ENCODE data around the gene MLLT6.
"Not testable (repeated sequence)": the region's sequence is repeated elsewhere in the genome, so short reads cannot be mapped to it uniquely, and the experiment has no call there.

Gene MLLT6

GRCh38 chr17:38719289-38719942, 14.3 kb downstream of the MLLT6 start:
- DNase-seq: no peak
- in situ Hi-C loops (cut with HindIII; ENCODE audit: low pct_ligation_motif_present, low pct_unique_long_range_greater_than_20kb, low sequenced_read_pairs): no loop called here

GRCh38 chr17:38719943-38720641, 15.0 kb downstream of the MLLT6 start:
- in situ Hi-C loops (cut with HindIII; ENCODE audit: low pct_ligation_motif_present, low pct_unique_long_range_greater_than_20kb, low sequenced_read_pairs): no loop called here
- no peak for DNase-seq

GRCh38 chr17:38720941-38721340, 15.9 kb downstream of the MLLT6 start:
- DNase-seq: no peak
- in situ Hi-C loops (cut with HindIII; ENCODE audit: low pct_ligation_motif_present, low pct_unique_long_range_greater_than_20kb, low sequenced_read_pairs): no loop called here

DNA sequence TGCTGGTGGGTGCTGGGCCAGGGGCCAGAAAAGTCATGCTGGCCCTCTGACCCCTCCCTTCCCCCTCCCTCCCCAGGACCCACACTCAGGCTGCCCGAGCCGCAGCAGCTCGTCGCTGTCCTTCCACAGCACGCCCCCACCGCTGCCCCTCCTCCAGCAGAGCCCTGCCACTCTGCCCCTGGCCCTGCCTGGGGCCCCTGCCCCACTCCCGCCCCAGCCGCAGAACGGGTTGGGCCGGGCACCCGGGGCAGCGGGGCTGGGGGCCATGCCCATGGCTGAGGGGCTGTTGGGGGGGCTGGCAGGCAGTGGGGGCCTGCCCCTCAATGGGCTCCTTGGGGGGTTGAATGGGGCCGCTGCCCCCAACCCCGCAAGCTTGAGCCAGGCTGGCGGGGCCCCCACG, 16.7 kb downstream of the MLLT6 start:
- in situ Hi-C loops (cut with HindIII; ENCODE audit: low pct_ligation_motif_present, low pct_unique_long_range_greater_than_20kb, low sequenced_read_pairs): no loop called here
- DNase-seq: no peak

- no peak for DNase-seq
- in situ Hi-C loops (cut with HindIII; ENCODE audit: low pct_ligation_motif_present, low pct_unique_long_range_greater_than_20kb, low sequenced_read_pairs): no loop called here
Observed at GRCh38 chr17:38724337-38724988, 19.4 kb downstream of the MLLT6 start.

- in situ Hi-C loops (cut with HindIII; ENCODE audit: low pct_ligation_motif_present, low pct_unique_long_range_greater_than_20kb, low sequenced_read_pairs): no loop called here
- no peak for DNase-seq
Observed at GRCh38 chr17:38725066-38725465, 20.0 kb downstream of the MLLT6 start.

- DNase-seq; in situ Hi-C loops (cut with HindIII; ENCODE audit: low pct_ligation_motif_present, low pct_unique_long_range_greater_than_20kb, low sequenced_read_pairs): not testable (repeated sequence)
Observed at GRCh38 chr17:38726145-38726544, 21.1 kb downstream of the MLLT6 start.

- no peak for DNase-seq
- in situ Hi-C loops (cut with HindIII; ENCODE audit: low pct_ligation_motif_present, low pct_unique_long_range_greater_than_20kb, low sequenced_read_pairs): no loop called here
Observed at GRCh38 chr17:38727736-38728135, 22.7 kb downstream of the MLLT6 start.

GRCh38 chr17:38728290-38728831, 23.3 kb downstream of the MLLT6 start:
- DNase-seq: no peak
- in situ Hi-C loops (cut with HindIII; ENCODE audit: low pct_ligation_motif_present, low pct_unique_long_range_greater_than_20kb, low sequenced_read_pairs): no loop called here

DNA sequence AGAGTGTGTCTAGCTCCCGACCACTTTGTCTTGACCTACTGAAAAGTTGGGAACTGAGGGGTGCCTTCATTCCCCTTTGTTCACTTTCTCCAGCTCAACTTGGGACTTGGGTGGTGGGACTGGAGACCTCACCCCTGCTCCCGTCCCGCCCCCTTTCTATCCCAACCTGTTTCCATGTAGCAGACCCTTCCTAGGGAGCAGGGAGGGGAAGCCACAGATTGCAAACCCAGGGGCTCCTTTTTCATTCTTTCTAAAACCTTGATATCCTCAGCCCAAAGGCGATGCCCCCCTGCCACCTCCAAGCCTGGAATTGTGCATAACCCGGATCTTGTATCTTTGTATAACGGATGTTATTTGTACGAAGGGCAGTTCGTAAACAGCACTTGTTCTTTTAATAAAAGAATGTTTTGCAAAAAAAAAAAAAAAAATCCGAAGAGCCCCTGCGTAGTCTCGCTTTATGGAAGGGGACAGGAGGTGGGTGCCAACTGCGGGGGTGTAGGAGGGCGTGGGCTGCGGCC, 24.4 kb downstream of the MLLT6 start:
- DNase-seq: no peak
- in situ Hi-C loops (cut with HindIII; ENCODE audit: low pct_ligation_motif_present, low pct_unique_long_range_greater_than_20kb, low sequenced_read_pairs): no loop called here

DNA sequence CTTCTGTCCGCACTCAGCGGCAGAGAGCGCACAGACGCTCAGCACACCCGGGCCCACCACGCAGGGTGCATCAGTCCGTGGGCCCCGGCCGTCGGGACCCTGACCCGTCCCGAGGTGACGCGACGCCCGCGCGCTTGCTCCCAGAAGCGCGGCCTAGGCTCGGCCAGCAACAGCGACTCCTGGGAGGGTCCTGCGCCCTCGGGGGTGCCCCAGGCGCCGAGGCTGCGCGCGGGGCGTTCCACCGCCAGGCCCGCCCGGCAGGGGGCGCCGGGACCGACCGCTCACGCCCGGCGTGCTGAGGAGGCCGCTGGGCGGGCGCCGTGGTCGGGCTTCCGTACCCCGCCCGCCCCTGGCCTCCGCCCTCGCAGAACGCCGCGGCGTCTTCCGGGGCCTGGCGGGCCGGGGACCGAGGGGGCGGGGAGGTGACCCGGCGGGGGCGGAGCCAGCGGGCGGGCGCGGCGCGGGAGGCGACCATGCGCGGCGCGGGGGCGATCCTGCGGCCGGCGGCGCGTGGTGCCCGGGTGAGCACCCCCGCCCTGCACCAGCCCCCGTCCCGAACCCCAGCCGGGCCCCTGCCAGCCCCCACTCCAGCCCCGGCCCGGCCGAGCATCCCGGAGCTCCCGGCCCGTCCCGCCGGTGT, 24.9 kb downstream of the MLLT6 start, which contains the start of gene CISD3:
Gene CISD3 (plus strand): TSS at position 456 of the 640 bp plus-strand sequence. CDS start 18 bp downstream, at position 474.
- peak; percentile 93 for DNase-seq
- in situ Hi-C loops (cut with HindIII; ENCODE audit: low pct_ligation_motif_present, low pct_unique_long_range_greater_than_20kb, low sequenced_read_pairs): no loop called here

- DNase-seq: peak; percentile 86
- in situ Hi-C loops (cut with HindIII; ENCODE audit: low pct_ligation_motif_present, low pct_unique_long_range_greater_than_20kb, low sequenced_read_pairs): no loop called here
Observed at GRCh38 chr17:38730526-38731379, 25.7 kb downstream of the MLLT6 start.

DNA sequence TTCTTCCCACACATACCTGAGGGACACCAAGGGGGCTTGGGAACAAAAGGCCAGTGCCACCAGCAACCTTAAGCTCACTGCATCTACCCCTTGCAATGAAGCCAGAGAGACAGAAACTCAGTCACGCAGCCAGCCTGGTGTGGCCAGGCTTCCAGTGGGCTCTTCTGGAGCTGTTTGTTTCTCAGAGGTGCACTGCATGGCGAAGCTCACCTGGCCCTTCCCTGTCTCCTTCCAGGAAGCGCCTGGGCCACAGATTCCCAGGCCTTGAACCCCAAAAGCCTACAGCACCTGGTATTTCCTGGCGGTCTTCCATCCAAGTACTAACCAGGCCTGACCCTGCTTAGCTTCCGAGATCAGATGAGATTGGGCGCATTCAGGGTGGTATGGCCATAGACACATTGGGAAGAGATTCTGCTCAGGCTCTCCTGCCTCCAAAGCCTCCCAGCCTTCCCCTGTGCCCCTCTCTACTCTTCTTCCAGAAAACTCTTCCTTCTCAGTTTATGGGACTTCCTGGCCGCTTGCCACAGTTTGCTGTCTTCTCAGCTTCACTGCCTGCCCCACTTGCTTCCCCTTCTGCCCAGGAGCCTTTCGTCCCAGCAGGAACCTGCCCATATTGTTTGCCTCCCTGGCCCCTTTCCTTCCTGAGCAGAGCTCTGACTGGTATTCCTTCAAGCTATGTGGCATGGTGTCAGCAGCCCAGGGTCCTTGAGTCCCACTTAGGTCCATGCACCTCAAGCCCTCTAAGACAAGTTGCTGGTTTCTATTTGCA, 26.6 kb downstream of the MLLT6 start:
- DNase-seq: no peak
- in situ Hi-C loops (cut with HindIII; ENCODE audit: low pct_ligation_motif_present, low pct_unique_long_range_greater_than_20kb, low sequenced_read_pairs): no loop called here

GRCh38 chr17:38732376-38733281, 27.6 kb downstream of the MLLT6 start:
- in situ Hi-C loops (cut with HindIII; ENCODE audit: low pct_ligation_motif_present, low pct_unique_long_range_greater_than_20kb, low sequenced_read_pairs): no loop called here
- DNase-seq: no peak

- in situ Hi-C loops (cut with HindIII; ENCODE audit: low pct_ligation_motif_present, low pct_unique_long_range_greater_than_20kb, low sequenced_read_pairs): no loop called here
- no peak for DNase-seq
Observed at GRCh38 chr17:38733282-38733981, 28.4 kb downstream of the MLLT6 start.

All from ACHN (cell line).